Medulla oblongata (tissue), 1 donor: ENCODE results near the gene NACC2.
A peak's percentile ranks its signal among the peaks of the same experiment; 100 is the strongest.

Source experiments
- DNase-seq: peaks from one replicate; pipeline ENCODE4 v3.0.0-alpha.2; 2015; ENCODE audit errors: extremely low spot score

The NACC2 gene

DNA sequence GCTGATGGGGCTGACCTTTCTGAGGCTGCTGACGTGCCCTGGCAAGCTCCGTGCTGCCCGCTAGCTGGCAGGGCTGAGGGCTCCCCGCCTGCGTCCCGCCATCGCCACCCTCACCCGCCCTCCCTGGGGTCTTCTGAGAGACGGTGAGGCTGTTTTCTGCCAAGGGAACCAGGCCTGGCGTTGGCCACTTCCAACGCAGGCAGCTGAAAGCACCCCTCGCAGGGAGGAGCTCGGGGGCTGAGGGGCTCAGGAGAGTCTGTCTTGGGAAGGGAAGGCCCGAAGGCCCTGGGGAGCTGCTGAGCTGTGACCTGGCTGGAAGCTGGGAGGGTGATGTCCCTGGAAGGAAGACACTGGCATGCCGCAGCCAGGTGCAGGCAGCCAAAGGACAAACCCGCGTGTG is 33.3 kb upstream of the NACC2 start:
- no peak for DNase-seq

DNA sequence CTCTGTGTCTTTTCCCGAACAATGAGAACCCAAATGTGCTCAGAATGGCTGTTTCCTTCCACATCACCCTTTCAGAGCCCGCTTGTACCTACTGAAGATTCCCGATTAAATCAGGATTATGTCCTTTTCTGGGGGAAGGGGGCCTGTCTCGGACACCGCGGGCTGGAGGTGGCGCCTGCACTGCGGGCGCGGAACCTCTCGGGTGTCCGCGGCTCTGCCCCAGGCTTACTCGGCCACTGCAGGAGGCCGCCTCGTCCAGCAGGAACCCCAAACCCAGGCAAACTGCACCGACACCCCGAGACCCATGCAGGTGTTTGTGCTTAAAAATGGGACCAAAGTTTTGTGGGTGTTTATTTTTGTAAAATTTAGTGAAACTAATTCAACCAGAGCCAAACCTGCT is 32.2 kb upstream of the NACC2 start:
- no peak for DNase-seq

DNA sequence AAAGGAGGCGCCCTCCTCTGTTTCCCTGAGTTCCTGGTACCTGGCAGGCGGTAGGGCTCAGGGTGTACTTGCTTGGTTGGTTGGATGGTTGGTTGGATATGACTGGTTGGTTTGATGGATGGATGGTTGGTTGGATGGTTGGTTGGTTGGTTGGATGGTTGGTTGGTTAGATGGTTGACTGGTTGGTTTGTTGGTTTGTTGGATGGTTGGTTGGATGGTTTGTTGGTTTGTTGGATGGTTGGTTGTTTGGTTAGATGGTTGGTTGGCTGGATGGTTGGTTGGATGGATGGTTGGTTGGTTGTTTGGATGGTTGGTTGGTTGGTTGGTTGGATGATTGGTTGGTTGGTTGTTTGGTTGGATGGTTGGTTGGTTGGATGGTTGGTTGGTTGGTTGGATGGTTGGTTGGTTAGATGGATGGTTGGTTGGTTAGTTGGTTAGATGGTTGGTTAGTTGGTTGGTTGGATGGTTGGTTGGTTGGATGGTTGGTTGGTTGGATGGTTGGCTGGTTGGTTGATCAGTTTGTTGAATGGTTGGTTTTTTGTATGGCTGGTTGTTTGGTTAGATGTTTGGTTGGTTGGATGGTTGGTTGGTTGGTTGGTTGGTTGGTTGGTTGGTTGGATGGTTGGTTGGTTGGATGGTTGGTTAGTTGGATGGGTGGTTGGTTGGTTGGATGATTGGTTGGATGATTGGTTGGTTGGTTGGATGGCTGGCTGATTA is 30.0 kb upstream of the NACC2 start:
- no peak for DNase-seq

DNA sequence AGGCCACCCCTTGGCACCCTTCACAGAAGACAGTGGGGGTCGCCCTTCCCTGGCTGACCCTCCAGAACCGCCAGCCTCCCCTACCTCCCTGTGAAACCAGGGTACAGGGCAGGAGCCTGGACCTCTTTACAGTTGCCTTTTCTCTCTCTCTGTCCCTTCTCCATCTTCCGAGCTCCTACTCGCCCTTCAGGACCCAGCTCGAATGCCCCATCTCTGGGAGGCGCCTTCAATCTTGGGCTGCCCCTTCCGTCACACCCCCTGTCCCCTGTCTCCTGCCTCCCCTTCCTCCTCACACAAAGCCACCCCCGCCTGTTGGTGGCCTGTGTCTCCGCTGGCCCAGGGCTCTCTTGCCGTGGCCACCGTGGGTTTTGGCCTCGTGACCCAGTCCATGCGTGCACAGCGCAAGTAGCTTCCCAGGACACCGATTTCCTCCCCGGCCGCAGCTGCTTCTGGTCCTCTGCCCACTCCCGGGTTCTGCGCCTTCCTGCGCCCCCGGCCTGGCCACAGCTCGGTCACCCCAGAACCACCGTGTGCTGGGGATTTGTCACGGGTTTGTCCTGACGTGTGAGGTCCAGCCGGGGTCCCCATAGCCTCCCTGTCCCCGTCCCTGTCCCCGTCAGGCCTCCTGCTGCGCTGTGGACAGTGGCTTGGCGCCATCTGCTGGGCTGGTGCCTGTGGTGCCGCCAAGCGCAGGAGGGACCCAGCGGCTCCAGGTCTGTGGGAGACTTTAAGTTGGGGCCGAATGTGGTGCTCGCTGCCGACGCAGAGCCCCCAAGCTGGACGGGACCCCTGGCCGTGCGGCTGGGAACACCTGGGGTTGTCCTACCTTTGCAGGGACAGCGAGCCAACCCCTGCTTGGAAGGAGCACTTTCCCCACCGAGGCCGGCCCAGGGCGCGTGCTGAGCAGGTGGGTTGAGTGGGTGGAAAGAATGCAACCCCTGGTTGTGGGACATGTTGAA is 27.6 kb upstream of the NACC2 start:
- DNase-seq: peak; percentile 80

DNA sequence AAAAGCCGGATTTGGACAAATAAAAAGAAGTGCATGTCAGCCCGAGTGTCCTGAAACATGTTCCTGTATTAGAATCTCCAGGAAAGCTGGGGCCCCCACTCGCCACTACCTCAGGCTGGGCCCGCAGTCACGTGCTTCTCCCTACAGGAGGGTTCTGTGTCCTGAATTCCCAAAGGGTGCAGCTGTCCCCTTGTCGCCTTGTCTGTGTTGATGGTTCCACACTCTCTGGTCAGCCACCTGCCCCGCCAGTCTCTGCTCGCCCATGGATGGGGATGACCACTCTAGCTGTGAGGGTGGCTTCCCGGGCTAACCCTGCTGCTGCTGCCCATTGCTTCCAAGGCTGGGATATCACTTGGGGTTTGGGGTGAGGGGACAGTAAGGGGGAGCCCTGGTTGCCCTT is 26.7 kb upstream of the NACC2 start:
- DNase-seq: no peak

DNA sequence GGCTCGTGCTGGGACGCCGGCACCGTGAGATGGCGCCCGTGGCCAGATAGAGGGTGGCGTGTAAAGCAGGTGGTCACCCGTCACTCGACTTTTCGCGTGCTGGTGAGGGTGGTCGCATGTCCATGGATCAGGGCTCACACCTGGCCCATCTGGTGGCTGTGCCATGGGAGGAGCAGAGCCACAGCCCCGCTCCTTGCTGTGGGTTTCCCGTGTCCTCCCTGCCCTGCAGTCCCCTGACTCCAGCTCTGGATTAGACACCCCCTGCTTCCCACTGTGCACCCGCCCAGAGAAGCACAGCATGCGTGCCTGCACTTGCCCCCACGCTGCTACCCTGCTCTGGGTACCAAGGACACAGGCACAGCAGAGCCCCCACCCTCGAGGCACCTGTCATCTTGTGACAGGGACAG is 25.4 kb upstream of the NACC2 start:
- DNase-seq: no peak

DNA sequence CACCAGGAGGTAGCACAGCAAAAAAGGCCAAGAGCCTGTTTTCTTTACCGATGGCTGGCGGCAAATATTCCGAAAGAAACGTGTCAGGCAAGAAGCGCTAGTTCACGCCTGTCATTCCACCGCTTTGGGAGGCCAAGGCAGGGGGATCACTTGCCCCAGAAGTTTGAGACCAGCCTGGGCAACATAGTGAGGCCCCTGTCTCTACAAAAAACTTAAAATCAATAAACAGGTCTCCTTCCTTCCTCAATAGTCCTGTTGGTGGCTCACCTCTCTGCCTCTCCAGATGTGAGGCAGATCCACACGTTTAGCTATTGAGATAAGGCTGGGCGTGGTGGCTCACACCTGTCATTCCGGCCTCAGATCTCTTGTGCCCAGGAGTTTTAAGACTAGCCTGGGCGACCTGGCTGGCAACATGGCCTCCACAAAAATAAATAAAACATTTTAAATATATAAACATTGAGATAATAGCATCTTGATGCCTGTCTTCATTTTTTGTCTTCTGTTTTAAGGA is 24.8 kb upstream of the NACC2 start:
- no peak for DNase-seq

DNA sequence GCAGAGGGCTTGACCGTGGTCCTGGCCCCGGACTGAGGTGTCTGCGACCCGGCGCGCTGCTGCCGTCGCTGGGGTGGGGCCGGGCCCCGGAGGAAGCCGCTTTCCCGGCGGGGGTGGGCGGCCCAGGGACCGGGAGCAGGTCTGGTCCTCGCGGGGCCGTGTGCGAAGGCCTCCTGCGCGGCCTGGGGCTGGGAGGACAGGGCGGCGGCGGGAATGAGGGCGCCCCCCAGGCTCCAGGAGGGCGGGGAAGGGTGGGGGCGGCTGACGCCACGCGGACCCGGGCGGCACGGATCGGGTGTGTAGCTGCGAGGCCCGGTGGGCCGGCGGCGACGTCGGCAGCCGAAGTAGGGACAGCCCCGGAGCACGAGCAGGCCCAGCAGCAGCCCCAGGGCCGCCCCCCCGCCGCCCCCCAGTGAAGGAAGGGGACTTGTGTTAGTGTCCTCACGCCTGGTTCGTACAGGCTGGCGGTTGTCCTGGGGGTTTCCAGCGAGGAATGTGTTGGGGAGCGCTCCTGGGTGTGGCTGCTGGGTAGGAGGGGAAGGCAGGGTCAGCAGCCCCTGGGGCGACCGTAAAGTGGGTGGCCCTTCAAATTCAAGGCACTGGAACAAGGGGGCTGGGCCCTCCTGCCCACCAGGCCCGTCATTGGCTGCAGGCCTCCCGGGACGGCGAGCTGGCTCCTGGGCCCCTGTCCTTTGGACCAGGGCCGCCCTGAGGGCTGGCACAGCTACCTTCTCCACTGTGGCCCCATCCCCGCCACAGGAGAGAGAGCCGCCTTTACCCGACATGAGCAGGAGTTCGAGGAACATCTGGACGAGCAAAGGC is 24.2 kb upstream of the NACC2 start:
- DNase-seq: no peak

DNA sequence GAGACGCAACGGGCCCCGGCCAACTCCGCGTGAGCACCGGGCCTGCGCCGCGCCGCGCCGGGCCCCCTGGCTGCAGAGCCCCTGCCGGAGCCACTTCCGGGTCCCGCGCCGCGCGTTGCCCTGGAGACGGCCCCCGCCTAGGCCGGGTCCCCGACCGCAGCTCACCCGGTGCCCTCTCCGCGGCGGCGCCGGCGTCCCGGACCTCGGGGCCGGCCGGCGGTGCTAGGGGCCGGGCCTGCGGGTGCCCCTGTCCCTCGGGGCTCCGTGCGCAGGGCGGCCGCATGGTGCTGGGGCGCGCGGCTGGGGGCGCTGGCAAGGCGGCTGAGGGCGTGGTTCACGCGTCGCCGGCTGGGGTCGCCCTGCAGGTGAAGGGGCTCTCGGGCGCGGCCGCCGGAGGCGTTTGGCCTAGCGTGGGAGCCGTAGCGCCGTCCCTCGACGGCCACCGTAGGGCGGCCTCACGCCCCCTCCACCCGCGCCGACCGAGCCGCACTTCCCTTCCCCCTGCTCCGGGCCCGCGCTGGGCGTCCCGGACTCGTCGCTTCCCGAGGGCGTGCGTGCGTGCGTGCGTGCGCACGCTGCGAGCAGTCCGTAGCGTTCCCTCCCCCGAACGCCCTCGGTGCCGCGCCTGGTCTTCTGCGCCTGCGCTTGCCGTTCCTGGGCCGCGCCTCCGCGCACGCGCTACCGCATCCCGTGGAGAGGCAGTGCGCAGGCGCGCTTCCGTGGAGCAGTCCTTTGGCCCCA is 23.4 kb upstream of the NACC2 start, which contains the start of gene TMEM250:
TMEM250 (minus strand) TSS at position 556 of the 741 bp plus-strand sequence. CDS start 1,975 bp downstream, outside the sequence.
- peak; percentile 96 for DNase-seq

DNA sequence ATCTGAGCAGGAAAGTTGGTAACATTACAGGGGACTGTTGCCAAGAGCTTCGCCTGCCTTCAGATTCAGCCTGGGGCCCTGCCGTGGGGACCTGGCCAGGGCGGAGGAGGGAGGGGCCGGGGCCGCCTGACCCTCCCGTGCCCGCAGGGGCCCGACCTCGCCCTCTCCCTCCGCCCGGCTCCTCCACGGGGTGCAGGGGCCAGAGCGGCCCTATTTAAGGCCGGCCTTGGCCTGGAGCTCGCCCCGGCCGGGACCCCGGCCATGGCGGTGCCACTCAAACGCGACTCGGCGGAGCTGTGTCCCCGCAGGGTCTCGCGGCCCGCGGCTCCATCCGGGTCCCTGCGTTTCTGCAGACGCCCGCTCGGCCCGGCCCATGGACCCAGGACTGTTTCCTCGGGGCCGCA is 22.8 kb upstream of the NACC2 start:
- DNase-seq: no peak

DNA sequence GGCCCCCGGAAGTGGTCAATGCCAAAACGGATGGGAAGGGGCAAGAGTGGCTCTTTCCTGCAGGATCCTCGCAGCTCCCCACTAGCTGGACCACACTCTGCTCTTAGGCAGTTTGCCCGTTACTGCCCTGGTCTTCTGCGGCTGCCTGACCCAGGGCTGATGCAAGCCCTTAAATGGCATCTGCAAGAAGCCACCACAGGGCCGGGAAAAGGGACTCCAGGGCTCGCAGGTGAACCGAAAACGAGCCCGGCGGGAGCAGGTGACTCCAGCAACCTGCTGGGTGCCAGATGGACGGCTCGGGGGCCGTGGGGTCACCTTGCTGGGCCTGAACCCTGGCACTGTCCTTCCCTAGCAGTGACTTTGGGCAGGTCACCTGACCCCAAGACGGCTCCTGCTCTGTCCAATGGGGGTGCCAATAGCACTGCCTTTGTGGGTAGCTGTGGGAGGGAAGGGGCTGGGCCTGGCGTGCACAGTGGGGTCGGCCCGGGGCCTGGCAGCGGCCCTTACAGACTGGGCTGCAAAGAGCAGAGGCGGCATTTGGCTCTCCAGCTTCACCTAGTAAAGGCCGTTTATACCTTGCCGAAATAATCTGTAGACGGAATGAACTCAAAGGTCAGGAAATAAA is 22.3 kb upstream of the NACC2 start:
- DNase-seq: no peak

DNA sequence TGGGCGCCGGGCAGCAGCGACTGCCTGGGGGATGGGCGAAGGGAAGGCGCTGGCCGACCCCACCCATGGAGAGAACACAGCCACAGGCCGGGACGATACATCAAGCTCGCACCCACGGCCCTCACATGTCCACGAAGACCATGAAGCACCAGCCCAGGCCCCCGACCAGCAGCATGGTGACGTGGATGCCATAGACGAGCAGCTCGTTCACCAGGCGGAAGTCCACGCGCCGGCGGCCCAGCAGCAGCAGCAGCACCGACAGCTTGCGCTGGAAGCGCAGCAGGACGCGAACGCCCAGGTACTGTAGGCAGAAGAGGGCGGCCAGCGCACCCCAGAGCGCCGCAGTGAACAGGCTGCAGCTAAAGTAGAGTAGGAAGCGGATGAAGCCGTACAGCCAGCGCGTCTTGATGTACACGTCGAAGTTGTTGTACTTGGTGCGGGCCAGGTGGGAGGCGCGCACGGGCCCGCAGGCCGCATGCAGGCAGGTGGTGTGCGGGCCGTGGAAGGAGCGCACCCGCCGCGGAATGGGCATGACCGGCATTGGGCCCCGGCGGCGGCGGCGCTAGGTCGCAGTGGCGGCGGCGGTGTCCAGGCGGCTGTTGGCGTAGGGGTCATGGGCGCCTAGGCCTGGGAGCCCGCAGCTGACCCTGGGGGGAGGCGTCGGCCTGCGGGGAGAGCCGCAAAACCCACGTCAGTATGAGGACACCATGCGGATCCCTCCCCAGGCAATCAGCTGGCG is 21.4 kb upstream of the NACC2 start:
- DNase-seq: no peak

DNA sequence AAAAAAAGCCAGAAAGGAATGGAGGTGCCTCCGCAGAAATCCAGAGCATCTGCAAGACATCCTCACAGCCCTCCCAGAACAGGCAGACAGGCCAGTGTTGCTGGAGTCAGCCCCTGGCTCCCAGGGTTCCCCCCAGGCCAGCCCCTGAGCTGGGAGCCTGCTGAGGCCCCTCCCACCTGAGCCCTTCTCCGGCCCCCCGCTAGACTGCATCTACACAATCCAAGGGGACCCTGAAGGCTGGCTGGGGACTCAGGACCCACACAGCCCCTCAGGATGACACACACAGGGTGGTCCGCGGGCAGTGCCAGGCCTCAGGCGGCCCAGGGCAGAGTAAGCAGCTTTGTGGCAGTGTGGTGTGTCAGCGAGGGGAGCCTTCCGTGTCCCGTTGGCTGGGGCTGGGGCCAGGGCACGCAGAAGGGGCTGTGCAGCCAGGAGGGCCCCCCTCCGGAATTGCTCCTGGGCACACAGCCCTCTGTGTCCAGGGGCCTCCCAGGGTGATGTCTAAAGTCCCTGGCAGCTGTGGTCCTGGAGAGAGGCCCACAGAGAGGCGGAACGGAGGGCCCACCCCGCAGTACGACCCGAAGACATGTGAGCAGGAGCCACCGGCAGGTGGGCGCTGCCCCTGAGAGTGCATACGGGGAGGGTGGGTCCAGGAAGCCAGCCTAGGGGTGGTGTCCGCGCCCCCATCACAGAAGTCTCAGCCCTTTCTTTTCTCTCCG is 20.7 kb upstream of the NACC2 start:
- DNase-seq: no peak

DNA sequence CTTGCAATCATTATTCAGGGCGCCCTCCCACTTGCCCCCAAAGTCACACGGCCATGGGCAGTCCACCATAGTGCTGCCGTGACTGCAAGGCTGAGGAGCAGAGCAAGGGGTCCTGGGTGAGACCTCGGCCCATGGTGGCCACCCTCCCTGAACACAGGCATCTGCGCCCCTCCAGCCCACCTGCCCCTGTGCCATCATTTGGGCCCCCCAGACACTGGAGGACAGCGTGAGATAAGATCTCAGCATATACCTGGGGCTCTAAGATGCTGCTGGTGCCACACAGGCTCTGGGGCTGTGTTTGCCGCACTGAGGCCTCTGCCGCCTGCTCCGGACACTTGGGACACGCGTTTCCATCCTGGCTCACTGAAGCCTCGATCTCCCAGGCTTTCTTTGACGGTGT is 20.1 kb upstream of the NACC2 start:
- DNase-seq: no peak

DNA sequence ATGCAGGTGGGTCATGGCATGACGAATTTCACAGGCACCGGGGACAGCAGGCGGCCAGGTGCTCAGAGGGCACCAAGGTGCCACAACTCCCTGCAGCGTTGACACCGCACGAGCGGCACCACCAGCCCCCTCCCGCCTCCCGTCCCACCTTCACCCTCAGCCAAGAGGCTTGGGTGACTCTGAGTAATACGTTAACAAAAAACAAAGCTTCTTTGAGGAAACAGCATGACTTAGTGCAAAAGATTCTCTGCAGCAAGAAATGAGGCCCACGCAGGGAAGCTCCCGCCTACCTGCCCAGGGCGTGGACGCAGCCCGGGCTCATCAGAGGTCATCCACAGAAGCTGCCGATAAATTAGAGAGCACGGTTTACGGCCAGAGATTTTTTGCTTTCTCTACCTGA is 19.5 kb upstream of the NACC2 start:
- DNase-seq: no peak

DNA sequence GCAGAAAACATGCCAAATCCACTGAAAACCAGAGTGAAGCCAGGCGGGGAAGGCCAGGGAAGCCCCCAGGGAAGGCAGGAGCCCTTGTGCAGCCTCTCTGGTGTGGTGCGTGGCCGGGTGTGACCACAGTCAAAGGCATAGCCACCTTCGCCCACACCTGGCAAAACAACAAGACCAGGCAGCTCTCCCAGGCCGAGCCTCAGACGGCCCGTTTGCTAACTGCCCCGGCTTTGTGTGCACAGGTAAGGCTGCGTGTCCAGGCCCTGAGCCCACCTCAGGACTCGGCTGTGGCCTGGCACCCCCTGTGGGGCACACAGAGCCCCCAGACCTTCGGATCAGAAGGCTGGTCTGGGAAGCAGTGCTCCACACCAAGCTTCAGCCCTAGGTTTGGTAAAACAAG is 17.5 kb upstream of the NACC2 start:
- DNase-seq: no peak

DNA sequence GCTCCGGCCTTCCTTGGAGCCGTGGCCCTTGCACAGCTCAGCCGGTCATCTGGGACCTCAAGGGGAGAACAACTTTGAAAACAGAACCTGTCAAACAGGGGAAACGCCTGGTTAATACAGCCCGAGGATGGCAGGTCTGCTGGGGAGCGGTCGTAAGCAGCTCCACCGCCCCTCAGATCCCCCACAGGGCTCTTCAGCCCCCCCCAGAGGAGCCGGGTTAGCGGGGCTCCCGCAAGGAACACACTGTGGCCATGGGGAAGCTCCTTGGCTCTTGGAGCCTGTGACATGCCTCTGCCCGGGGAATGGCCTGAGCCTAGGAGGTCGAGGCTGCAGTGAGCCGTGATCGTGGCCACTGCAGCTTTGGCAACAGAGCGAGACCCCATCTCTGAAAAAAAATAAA is 16.8 kb upstream of the NACC2 start:
- DNase-seq: no peak

DNA sequence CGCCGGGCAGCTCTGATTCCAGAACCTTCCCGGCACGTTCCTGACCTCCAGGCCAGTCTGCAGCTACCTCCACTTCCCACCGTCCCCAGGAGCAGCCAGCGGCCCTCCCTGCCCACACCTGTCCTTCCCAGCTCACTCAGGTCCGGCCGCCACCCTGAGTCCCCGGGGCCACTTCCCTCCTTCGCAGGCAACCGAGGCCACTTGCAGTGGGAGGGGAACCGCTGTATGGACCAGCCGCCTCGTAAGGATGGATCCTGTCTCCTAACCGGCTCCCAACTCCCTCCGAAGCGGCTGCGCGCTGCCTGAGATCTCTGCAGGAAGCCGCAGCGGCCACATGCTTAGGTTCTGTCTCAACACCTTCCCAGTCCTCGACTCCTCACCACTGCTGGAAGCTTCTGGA is 16.1 kb upstream of the NACC2 start:
- no peak for DNase-seq
